Peyer's patch (tissue), 4 donors: Measurements from ENCODE around the gene KLHDC9. TPM values are rescaled to one million over a fixed set of nuclear protein-coding genes. Genes with fewer than 3 reads are reported as not detected.
"Not testable (repeated sequence)": the region's sequence is repeated elsewhere in the genome, so short reads cannot be mapped to it uniquely, and the experiment has no call there.

ENCODE experiments used
- DNase-seq, 3 donors: peaks; one replicate each; pipeline ENCODE4 v3.0.0-alpha.2; 2017 to 2019
- H3K27ac ChIP-seq, 4 donors: fragments of 200-600 bp; sonication (generic); one replicate each; pipeline ENCODE4 v1.5.1; 2016 to 2019
- H3K27me3 ChIP-seq, 2 donors: fragments of 200-600 bp; sonication (generic); one replicate each; pipeline ENCODE4 v1.5.1; 2019
- H3K36me3 ChIP-seq, 3 donors: fragments of 200-600 bp; sonication (generic); one replicate each; pipeline ENCODE4 v1.5.1; 2016 to 2019
- H3K4me1 ChIP-seq, 4 donors: fragments of 200-600 bp; sonication (generic); one replicate each; pipeline ENCODE4 v1.5.1; 2016 to 2019
- H3K4me3 ChIP-seq, 4 donors: fragments of 200-600 bp; sonication (generic); 1 replicate in 3 of 4; 2 replicates in 1 of 4; pipeline ENCODE4 v1.5.1; 2016 to 2019; ENCODE audit warnings: mild to moderate bottlenecking in 1 of 4
- H3K9me3 ChIP-seq, 4 donors: fragments of 200-600 bp; sonication (generic); one replicate each; pipeline ENCODE4 v1.5.1; 2016 to 2019; ENCODE audit warnings: mild to moderate bottlenecking in 1 of 4
- POLR2A ChIP-seq, 2 donors: fragments of 450-650 bp; IDR thresholded peaks; one replicate each; pipeline ENCODE4 v1.5.1; 2017; ENCODE audit warnings: antibody characterized with exemption in 2 of 2, mild to moderate bottlenecking in 2 of 2, moderate library complexity in 2 of 2
- total RNA-seq, 4 donors: library from RNA; depleted of rRNA; stranded (reverse); fragments of >200 nt; gene quantifications; one replicate each; pipeline ENCODE4 v1.1.0, GENCODE V29; 2016
- TF ChIP-seq, protein P1 (sequence below), 6 experiments: fragments of 450-650 bp in 4 of 6; fragments of 200-600 bp in 2 of 6; sonication (generic) in 1 of 6; IDR thresholded peaks; one replicate each; pipeline ENCODE4 v1.5.1; 2017 to 2019; ENCODE audit warnings: antibody characterized with exemption in 6 of 6, mild to moderate bottlenecking in 3 of 6, moderate library complexity in 1 of 6

The KLHDC9 gene
- total RNA-seq, 4 donors from 2014 or later, result 2.1 to 4.8 (median 2.4) TPM; not detected in 1

DNA sequence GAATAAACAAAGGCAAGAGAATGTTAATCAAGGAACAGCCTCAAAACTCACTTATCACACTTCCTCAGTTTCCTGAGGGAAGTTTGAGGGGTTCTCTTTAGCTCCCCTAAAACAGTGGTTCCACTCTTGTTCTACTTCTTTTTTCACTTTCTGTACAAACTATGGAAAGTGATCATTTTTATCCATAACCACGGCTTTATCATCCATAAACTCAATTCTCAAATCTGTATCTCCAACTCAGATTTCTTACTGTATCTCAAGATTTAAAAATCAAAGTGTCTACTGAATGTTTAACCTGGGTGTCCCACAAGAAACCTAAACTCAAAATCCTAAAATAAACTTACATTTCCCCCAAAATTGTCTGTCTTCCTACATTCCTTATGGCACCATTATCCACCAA is 15.8 kb downstream of the KLHDC9 start:
- TF ChIP-seq, protein P1, sequence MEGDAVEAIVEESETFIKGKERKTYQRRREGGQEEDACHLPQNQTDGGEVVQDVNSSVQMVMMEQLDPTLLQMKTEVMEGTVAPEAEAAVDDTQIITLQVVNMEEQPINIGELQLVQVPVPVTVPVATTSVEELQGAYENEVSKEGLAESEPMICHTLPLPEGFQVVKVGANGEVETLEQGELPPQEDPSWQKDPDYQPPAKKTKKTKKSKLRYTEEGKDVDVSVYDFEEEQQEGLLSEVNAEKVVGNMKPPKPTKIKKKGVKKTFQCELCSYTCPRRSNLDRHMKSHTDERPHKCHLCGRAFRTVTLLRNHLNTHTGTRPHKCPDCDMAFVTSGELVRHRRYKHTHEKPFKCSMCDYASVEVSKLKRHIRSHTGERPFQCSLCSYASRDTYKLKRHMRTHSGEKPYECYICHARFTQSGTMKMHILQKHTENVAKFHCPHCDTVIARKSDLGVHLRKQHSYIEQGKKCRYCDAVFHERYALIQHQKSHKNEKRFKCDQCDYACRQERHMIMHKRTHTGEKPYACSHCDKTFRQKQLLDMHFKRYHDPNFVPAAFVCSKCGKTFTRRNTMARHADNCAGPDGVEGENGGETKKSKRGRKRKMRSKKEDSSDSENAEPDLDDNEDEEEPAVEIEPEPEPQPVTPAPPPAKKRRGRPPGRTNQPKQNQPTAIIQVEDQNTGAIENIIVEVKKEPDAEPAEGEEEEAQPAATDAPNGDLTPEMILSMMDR (IDR thresholded peaks at IDR 0.05), result no peak
- TF ChIP-seq POLR2A (IDR thresholded peaks at IDR 0.05), result no peak
- DNase-seq, result no peak
- peaks cover 0 to 8% (median 0%) of the 10 kb centered on the region in 3 donors for H3K36me3 ChIP-seq
- H3K27me3 ChIP-seq, result no peaks in the 10 kb centered on the region
- no peaks in the 10 kb centered on the region for H3K9me3 ChIP-seq
- no peak overlapping the region for H3K4me3 ChIP-seq
- H3K27ac ChIP-seq, result no peak overlapping the region
- H3K4me1 ChIP-seq, result peaks cover 3 to 31% (median 13%) of the 10 kb centered on the region in 4 donors

DNA sequence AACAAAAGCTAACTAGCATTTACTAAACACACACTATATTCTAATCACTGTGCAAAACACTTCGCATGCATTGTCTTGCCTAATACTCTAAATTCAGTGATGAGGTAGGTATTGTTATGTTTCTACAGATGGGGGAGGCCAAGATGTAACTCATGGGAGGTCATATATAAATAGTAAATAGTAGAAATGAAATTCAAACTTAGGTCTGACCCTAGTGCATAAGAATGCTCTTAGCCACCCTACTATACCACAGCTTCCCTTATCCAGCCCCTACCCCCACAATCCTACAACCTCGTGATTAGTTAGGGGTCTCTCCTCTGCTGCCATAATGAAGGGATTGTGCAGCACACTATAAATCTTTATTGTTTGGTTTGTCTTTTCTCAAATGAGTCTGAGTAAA is 16.4 kb downstream of the KLHDC9 start:
- no peak overlapping the region for H3K27ac ChIP-seq
- no peaks in the 10 kb centered on the region for H3K9me3 ChIP-seq
- H3K4me3 ChIP-seq, result no peak overlapping the region
- peaks cover 0 to 6% (median 0%) of the 10 kb centered on the region in 3 donors for H3K36me3 ChIP-seq
- H3K4me1 ChIP-seq, result peaks cover 10 to 37% (median 17%) of the 10 kb centered on the region in 4 donors
- DNase-seq, result no peak
- TF ChIP-seq POLR2A (IDR thresholded peaks at IDR 0.05), result no peak
- TF ChIP-seq, protein P1 (IDR thresholded peaks at IDR 0.05), result no peak
- H3K27me3 ChIP-seq, result no peaks in the 10 kb centered on the region

DNA sequence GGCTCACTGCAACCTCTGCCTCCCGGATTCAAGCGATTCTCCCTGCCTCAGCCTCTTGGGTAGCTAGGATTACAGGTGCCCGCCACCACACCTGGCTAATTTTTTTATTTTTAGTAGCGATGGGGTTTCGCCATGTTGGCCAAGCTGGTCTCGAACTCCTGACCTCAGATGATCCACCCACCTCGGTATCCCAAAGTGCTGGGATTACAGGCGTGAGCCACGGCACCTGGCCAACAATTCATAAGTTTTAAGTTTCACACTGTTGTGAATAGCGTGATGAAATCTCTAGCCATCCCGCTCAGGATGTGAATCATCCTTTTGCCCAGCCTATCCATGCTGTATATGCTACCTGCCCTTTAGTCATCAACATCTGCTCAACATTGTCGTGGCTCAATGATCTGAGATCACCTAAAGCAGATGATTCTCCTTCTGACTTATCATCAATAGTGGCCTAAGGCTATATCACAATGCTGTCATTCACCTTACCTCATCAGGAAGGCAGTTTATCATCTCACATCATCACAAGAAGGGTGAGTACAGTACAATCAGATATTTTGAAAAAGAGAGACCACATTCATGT is 17.1 kb downstream of the KLHDC9 start:
- no peak for TF ChIP-seq POLR2A (IDR thresholded peaks at IDR 0.05)
- TF ChIP-seq, protein P1 (IDR thresholded peaks at IDR 0.05), result no peak
- Histone ChIP-seq H3K27me3 (no peaks in the 10 kb centered on the region), H3K36me3 (peaks cover 0 to 5% (median 0%) of the 10 kb centered on the region in 3 donors), H3K9me3 (no peaks in the 10 kb centered on the region), H3K4me1 (peaks cover 11 to 44% (median 17%) of the 10 kb centered on the region in 4 donors), H3K27ac (peak overlapping the region in 1 of 4 donors; percentile 18), H3K4me3 (no peak overlapping the region)
- no peak for DNase-seq

DNA sequence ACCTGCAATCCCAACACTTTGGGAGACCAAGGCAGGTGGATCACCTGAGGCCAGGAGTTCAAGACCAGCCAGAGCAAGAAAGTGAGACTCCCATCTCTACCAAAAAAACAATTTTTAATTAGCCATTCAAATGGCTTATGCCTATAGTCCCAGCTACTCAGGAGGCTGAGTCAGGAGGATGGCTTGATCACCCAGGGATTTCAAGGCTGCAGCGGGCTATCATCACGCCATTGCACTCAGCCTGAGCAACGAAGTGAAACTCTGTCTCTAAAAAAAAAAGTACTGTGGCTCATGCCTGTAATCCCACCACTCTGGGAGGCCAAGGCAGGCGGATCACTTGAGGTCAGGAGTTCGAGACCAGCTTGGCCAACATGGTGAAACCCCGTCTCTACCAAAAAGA is 17.8 kb downstream of the KLHDC9 start:
- DNase-seq, H3K4me3 ChIP-seq, H3K27me3 ChIP-seq, H3K9me3 ChIP-seq: not testable (repeated sequence)
- Histone ChIP-seq H3K4me1 (peaks cover 11 to 51% (median 17%) of the 10 kb centered on the region in 4 donors), H3K27ac (peak overlapping the region in 1 of 4 donors; percentile 18), H3K36me3 (peaks cover 0 to 12% (median 0%) of the 10 kb centered on the region in 3 donors)

DNA sequence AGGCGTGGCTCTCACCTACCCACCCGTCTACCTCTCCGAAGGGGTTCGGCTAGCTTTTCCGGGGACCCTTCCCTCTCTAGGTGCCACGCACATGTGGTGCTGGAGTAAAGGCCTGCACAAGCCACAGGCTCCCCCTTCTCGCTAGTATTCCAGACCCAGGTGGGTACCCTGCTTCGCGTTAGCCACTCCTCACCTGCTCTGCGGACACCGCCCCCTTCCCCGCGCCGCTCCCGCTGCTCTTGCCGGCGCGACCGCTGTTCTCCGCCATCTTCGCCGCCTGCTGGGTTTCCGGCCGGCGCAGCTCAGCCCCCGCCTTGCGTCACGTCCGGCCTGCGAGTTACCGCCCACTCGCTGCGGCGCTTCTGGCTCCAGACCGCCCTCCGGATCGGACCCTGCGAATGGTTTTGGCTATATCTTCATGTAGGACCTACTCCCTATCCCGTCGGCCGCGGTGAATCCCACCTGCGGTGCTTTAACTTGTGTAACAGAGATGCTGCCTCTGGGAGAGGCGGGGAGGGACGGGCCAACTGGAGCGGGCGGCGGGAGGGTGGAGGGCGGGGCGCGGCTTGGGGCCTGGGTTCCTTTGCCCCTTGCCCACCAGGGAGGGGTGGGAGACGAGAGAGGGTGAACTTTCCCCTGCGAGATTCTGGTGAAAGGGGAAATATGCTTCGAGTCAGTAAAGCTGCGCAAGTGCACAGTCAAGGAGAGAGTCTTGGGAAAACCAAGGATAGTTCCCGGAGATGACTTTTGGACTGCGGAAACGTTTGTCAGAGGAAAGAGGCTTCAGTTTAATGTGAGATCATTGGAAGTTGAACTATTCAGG is 19.8 kb downstream of the KLHDC9 start, which contains the start of the genes NIT1 and PFDN2:
TSS of gene NIT1 (plus strand) at position 347 of the 823 bp plus-strand sequence. CDS start at position 419, 72 bp downstream.
TSS of gene PFDN2 (minus strand) at position 279 of the 823 bp plus-strand sequence. CDS start at position 268, 11 bp downstream.
- no peaks in the 10 kb centered on the region for H3K9me3 ChIP-seq
- peak; percentile 82 to 93 (median 91) for DNase-seq
- H3K4me3 ChIP-seq, result peak within 1 kb of the TSS; percentile 65 to 83 (median 81)
- TF ChIP-seq, protein P1 (IDR thresholded peaks at IDR 0.05), result peak in 1 of 6 experiments; percentile 6
- TF ChIP-seq POLR2A (IDR thresholded peaks at IDR 0.05), result peak; percentile 76 to 83
- no peaks in the 10 kb centered on the region for H3K27me3 ChIP-seq
- H3K36me3 ChIP-seq, result peaks cover 0 to 32% (median 0%) of the 10 kb centered on the region in 3 donors
- H3K27ac ChIP-seq, result peak within 1 kb of the TSS; percentile 89 to 97 (median 93)
- H3K4me1 ChIP-seq, result peaks cover 11 to 55% (median 17%) of the 10 kb centered on the region in 4 donors
